GM19238 (cell line): ENCODE data around the gene DMXL1.

Source experiments
- DNase-seq: peaks from one replicate; pipeline ENCODE4 v3.0.0; 2011; ENCODE audit warnings: low spot score; ENCODE audit not compliant: insufficient read length

Gene DMXL1

GRCh38 chr5:119287547-119288111, 216.7 kb downstream of the DMXL1 start:
- DNase-seq = no peak

GRCh38 chr5:119288379-119289033, 217.6 kb downstream of the DMXL1 start:
- DNase-seq = no peak

GRCh38 chr5:119289438-119290044, 218.7 kb downstream of the DMXL1 start:
- DNase-seq = no peak

GRCh38 chr5:119290161-119290569, 219.3 kb downstream of the DMXL1 start:
- DNase-seq = no peak

DNA sequence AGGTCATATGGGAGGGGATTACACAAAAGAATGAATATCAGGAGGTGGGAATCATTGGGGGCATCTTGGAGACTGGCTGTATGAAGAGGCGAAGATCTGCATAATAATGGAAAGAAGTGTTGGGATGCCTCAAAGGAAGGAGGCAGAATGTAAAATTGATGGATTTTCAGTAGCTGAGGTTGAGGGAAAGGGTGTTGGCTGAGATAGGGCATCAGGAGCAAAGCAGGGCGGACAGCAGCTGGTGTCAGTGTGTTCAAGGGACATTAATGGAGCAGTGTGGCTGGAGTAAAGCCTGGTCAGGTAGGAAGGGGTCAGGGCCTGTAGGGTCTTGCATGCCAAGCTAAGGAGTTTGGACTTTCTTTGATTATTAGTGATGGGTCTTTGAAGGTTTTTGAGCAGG, 219.7 kb downstream of the DMXL1 start:
- no peak for DNase-seq

DNA sequence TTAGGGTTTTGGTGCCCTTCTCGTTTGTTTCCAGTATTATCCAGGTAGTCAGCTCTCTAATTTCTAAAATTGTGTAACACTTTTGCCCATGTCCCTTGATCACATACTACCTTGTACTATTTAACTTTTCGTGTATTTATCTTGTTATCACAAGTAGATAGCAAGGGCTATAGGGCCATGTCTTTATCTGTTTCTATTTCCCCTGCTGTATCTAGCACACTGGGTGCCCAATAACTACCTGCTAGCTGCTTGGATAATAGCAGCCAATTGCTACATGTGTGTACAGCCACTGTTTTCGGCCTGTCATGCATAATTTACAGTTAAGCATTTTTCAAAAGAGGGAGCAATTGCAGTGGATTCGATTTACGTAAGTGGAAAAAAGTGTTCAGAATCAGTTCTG, 220.2 kb downstream of the DMXL1 start:
- no peak for DNase-seq

- no peak for DNase-seq
These were observed 221.0 kb downstream of the DMXL1 start for GRCh38 chr5:119291877-119292276.

- DNase-seq = no peak
These were observed 222.0 kb downstream of the DMXL1 start for GRCh38 chr5:119292701-119293515.

DNA sequence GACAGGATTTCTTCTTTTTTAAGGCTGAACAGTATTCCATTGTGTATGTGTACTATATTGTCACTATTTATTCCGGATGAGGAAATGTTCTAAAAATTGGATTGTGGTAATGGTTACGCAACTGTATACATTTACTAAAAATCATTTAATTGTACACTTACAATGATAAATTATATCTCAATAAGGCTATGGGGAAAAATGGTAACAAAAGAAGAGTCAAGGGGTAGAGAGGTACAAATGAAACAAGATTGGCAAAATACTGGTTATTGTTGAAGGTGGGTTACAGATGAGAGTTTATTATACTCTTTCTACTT, 222.6 kb downstream of the DMXL1 start:
- DNase-seq = no peak
